ENCODE results near the gene EPHB6.

GRCh38 chr7:142886866-142887265, 32.0 kb downstream of the EPHB6 start:
- no peak for TF ChIP-seq CTCF (IDR thresholded peaks at IDR 0.05)
- TF ChIP-seq POLR2A (IDR thresholded peaks at IDR 0.05) = no peak
- TF ChIP-seq EP300 (IDR thresholded peaks at IDR 0.05) = no peak

All from tibial nerve (tissue), 4 donors.